H9 (cell line): ENCODE results near the gene MAGEE1. TPM values are rescaled to one million over a fixed set of nuclear protein-coding genes. Genes with fewer than 3 reads are reported as not detected.

Experiments
- DNase-seq: peaks from one replicate; pipeline ENCODE4 v3.0.0-alpha.2; 2017
- H2AFZ ChIP-seq: one replicate; pipeline ENCODE4 v1.6.1; 2013; ENCODE audit warnings: mild to moderate bottlenecking, low read length, control low read depth, moderate library complexity
- H2AK5ac ChIP-seq: 2 replicates; pipeline ENCODE4 v1.6.1; 2013; ENCODE audit warnings: low read length, control low read depth, mixed read lengths; ENCODE audit not compliant: insufficient read length
- H2BK120ac ChIP-seq: one replicate; pipeline ENCODE4 v1.6.1; 2013; ENCODE audit warnings: low read depth, mild to moderate bottlenecking, low read length, control low read depth, inconsistent platforms; ENCODE audit not compliant: poor library complexity, severe bottlenecking
- H2BK12ac ChIP-seq: 2 replicates; pipeline ENCODE4 v1.6.1; 2013; ENCODE audit warnings: low read length, control low read depth, mixed read lengths, low read depth; ENCODE audit not compliant: insufficient read length
- H2BK15ac ChIP-seq: 2 replicates; pipeline ENCODE4 v1.6.1; 2013; ENCODE audit warnings: low read depth, low read length, control low read depth
- H2BK20ac ChIP-seq: one replicate; pipeline ENCODE4 v1.6.1; 2013; ENCODE audit warnings: low read depth, mild to moderate bottlenecking, low read length, control low read depth, inconsistent platforms; ENCODE audit not compliant: poor library complexity, severe bottlenecking
- H2BK5ac ChIP-seq: 2 replicates; pipeline ENCODE4 v1.6.1; 2013; ENCODE audit warnings: low read length, control low read depth, mixed read lengths; ENCODE audit not compliant: insufficient read length
- H3K14ac ChIP-seq: 2 replicates; pipeline ENCODE4 v1.6.1; 2013; ENCODE audit warnings: low read length, control low read depth; ENCODE audit not compliant: insufficient read depth
- H3K18ac ChIP-seq: 2 replicates; pipeline ENCODE4 v1.6.1; 2013; ENCODE audit warnings: low read depth, mild to moderate bottlenecking, mixed read lengths, low read length, control low read depth; ENCODE audit not compliant: insufficient read length
- H3K23ac ChIP-seq: 2 replicates; pipeline ENCODE4 v1.6.1; 2013; ENCODE audit warnings: low read length, control low read depth, mixed read lengths, low read depth; ENCODE audit not compliant: insufficient read length
- H3K23me2 ChIP-seq: 2 replicates; pipeline ENCODE4 v1.6.1; 2013; ENCODE audit warnings: low read depth, mild to moderate bottlenecking, mixed read lengths, low read length, control low read depth; ENCODE audit not compliant: insufficient read length, poor library complexity, severe bottlenecking
- H3K27ac ChIP-seq: 2 replicates; pipeline ENCODE4 v1.5.1; 2013; ENCODE audit warnings: low read length, control low read depth, mixed read lengths, low read depth; ENCODE audit not compliant: insufficient read length
- H3K27me3 ChIP-seq: 2 replicates; pipeline ENCODE4 v1.6.1; 2013; ENCODE audit warnings: low read length, control low read depth, inconsistent platforms; ENCODE audit not compliant: insufficient read depth
- H3K4ac ChIP-seq: 2 replicates; pipeline ENCODE4 v1.6.1; 2013; ENCODE audit warnings: low read depth, mild to moderate bottlenecking, control low read depth, inconsistent platforms, low read length, moderate library complexity
- H3K4me1 ChIP-seq: 2 replicates; pipeline ENCODE4 v1.6.1; 2013; ENCODE audit warnings: low read length, control low read depth, inconsistent platforms; ENCODE audit not compliant: insufficient read depth
- H3K4me2 ChIP-seq: 2 replicates; pipeline ENCODE4 v1.6.1; 2013; ENCODE audit warnings: low read length, control low read depth, mixed read lengths; ENCODE audit not compliant: insufficient read length, insufficient read depth
- H3K56ac ChIP-seq: 2 replicates; pipeline ENCODE4 v1.6.1; 2013; ENCODE audit warnings: low read depth, mild to moderate bottlenecking, mixed read lengths, low read length, control low read depth; ENCODE audit not compliant: insufficient read length
- H3K79me1 ChIP-seq: 2 replicates; pipeline ENCODE4 v1.6.1; 2013; ENCODE audit warnings: low read depth, mild to moderate bottlenecking, moderate library complexity, low read length, control low read depth, inconsistent platforms; ENCODE audit not compliant: insufficient read depth, poor library complexity, severe bottlenecking
- H3K79me2 ChIP-seq: 2 replicates; pipeline ENCODE4 v1.6.1; 2013; ENCODE audit warnings: low read length, control low read depth, inconsistent platforms; ENCODE audit not compliant: insufficient read depth
- H3K9ac ChIP-seq: 2 replicates; pipeline ENCODE4 v1.6.1; 2013; ENCODE audit warnings: low read length, control low read depth, mixed read lengths; ENCODE audit not compliant: insufficient read length; ENCODE audit errors: extremely low read depth
- H3K9me3 ChIP-seq: one replicate; pipeline ENCODE4 v1.6.1; 2013; ENCODE audit warnings: low read depth, low read length, inconsistent platforms; ENCODE audit not compliant: control insufficient read depth
- H3T11ph ChIP-seq: one replicate; pipeline ENCODE4 v1.6.1; 2013; ENCODE audit warnings: mild to moderate bottlenecking, low read length, control low read depth, inconsistent platforms
- H4K20me1 ChIP-seq: one replicate; pipeline ENCODE4 v1.6.1; 2013; ENCODE audit not compliant: control insufficient read depth, insufficient read length, insufficient read depth
- H4K5ac ChIP-seq: 2 replicates; pipeline ENCODE4 v1.6.1; 2013; ENCODE audit warnings: low read depth, mild to moderate bottlenecking, mixed read lengths, low read length, control low read depth; ENCODE audit not compliant: insufficient read length
- H4K8ac ChIP-seq: replicated peaks from 2 replicates; pipeline ENCODE4 v1.6.1; 2013; ENCODE audit warnings: low read length, control low read depth, mixed read lengths, low read depth; ENCODE audit not compliant: insufficient read length
- H4K91ac ChIP-seq: 2 replicates; pipeline ENCODE4 v1.6.1; 2013; ENCODE audit warnings: low read depth, mild to moderate bottlenecking, moderate library complexity, mixed read lengths, low read length, control low read depth; ENCODE audit not compliant: insufficient read length
- H3K27ac Mint-ChIP-seq, 3 experiments: 2 replicates in 2 of 3; 3 replicates in 1 of 3; pipeline ENCODE4 v1.8.0; 2020 to 2021; ENCODE audit warnings: mixed read lengths in 3 of 3, mild to moderate bottlenecking in 1 of 3, moderate library complexity in 1 of 3
- H3K27me3 Mint-ChIP-seq: 2 replicates; pipeline ENCODE4 v1.8.0; 2021; ENCODE audit warnings: low read depth, mild to moderate bottlenecking, moderate library complexity, mixed read lengths
- H3K36me3 Mint-ChIP-seq, 3 experiments: 2 replicates in 2 of 3; 3 replicates in 1 of 3; pipeline ENCODE4 v1.8.0; 2020 to 2021; ENCODE audit warnings: low read depth in 3 of 3, mixed read lengths in 3 of 3; ENCODE audit not compliant: insufficient read depth in 1 of 3
- H3K4me1 Mint-ChIP-seq, 2 experiments: 2 replicates each; pipeline ENCODE4 v1.8.0; 2020; ENCODE audit warnings: mixed read lengths in 2 of 2
- H3K4me3 Mint-ChIP-seq, 2 experiments: 2 replicates in 1 of 2; 3 replicates in 1 of 2; pipeline ENCODE4 v1.8.0; 2020 to 2021; ENCODE audit warnings: mild to moderate bottlenecking in 2 of 2, mixed read lengths in 2 of 2, moderate library complexity in 1 of 2
- H3K9me3 Mint-ChIP-seq, 2 experiments: 2 replicates in 1 of 2; 3 replicates in 1 of 2; pipeline ENCODE4 v1.8.0; 2020; ENCODE audit warnings: mild to moderate bottlenecking in 2 of 2, mixed read lengths in 2 of 2, moderate library complexity in 1 of 2
- CTCF ChIP-seq: fragments of 200-600 bp; sonication (generic); conservative IDR thresholded peaks from 3 replicates; pipeline ENCODE4 v1.8.0; 2021; ENCODE audit warnings: antibody characterized with exemption, mild to moderate bottlenecking
- WGBS: extraction: QIAGEN DNeasy Blood & Tissue Kit; methylation state at CpG from one replicate; pipeline ENCODE4 v1.1.7; 2013; ENCODE audit warnings: missing lambda C conversion rate, low lambda C conversion rate, mixed read lengths; ENCODE audit not compliant: insufficient read length; ENCODE audit errors: extremely low coverage; 5-methylcytosine and 5-hydroxymethylcytosine counted together
- long read RNA-seq: library from polyadenylated mRNA; unstranded; transcript quantifications from one replicate; pipeline ENCODE4 v2.0.0, GENCODE V29; 2020
- total RNA-seq: library from RNA; stranded (reverse); gene quantifications from 2 replicates; pipeline ENCODE4 v1.2.1, GENCODE V29; 2021

Gene MAGEE1
- 4.2 and 4.8 TPM in 2 replicates for total RNA-seq
- long read RNA-seq, partial matches to known transcripts: 0 of 3 reads
- long read RNA-seq, other reads (novel, unspliced or antisense): 0 of 3 reads

- WGBS: no CpG with 5 or more reads among the region's 42 CpGs
- no peak within 1 kb of the TSS for H3T11ph ChIP-seq
- H3K27me3 ChIP-seq: no peaks in the 10 kb centered on the region
- H3K4me1 ChIP-seq: no peaks in the 10 kb centered on the region
- peaks cover 25% of the 10 kb centered on the region for H3K9me3 ChIP-seq
- H4K5ac ChIP-seq: no peak within 1 kb of the TSS
- peaks cover 0 to 3% (median 0%) of the 10 kb centered on the region in 3 experiments; a peak in 2 of 7 replicates for H3K36me3 Mint-ChIP-seq
- peaks cover 0 to 5% of the 10 kb centered on the region in 2 experiments; a peak in 1 of 4 replicates for H3K4me1 Mint-ChIP-seq
- peaks cover 3% of the 10 kb centered on the region; the same call in 1 of the 2 replicates for H3K27me3 Mint-ChIP-seq
- no peak within 1 kb of the TSS for H3K18ac ChIP-seq
- no peak within 1 kb of the TSS for H3K56ac ChIP-seq
- peak within 1 kb of the TSS; percentile 83 to 87 for H3K4me3 Mint-ChIP-seq
- no peak within 1 kb of the TSS for H2BK15ac ChIP-seq
- no peaks in the 10 kb centered on the region for H3K79me1 ChIP-seq
- no peak within 1 kb of the TSS for H3K27ac ChIP-seq
- no peaks in the 10 kb centered on the region for H3K23me2 ChIP-seq
- no peak within 1 kb of the TSS for H2BK120ac ChIP-seq
- H4K20me1 ChIP-seq: no peaks in the 10 kb centered on the region
- no peak within 1 kb of the TSS for H2AK5ac ChIP-seq
- peak within 1 kb of the TSS; percentile 71 for H3K4me2 ChIP-seq
- H3K4ac ChIP-seq: no peak within 1 kb of the TSS
- H3K79me2 ChIP-seq: no peaks in the 10 kb centered on the region; the same call in 1 of the 2 replicates
- H2BK12ac ChIP-seq: no peak within 1 kb of the TSS
- H3K23ac ChIP-seq: no peak within 1 kb of the TSS
- TF ChIP-seq CTCF: no peak
- H2BK20ac ChIP-seq: no peak within 1 kb of the TSS
- no peak within 1 kb of the TSS for H4K91ac ChIP-seq
- 0 out of 2 replicates have a peak within 1 kb of the TSS, but pooled peaks have one; percentile 31 for H3K14ac ChIP-seq
- H2AFZ ChIP-seq: no peak within 1 kb of the TSS
- H3K9me3 Mint-ChIP-seq: peaks cover 57 to 68% of the 10 kb centered on the region in 2 experiments
- peak within 1 kb of the TSS; percentile 70 for H3K9ac ChIP-seq
- H3K27ac Mint-ChIP-seq: no peak within 1 kb of the TSS
- DNase-seq: peak; percentile 82
- no peak within 1 kb of the TSS for H2BK5ac ChIP-seq
- no peak within 1 kb of the TSS for H4K8ac ChIP-seq
Measured at GRCh38 chrX:76427560-76428242, at the start of gene MAGEE1. Gene MAGEE1, plus strand, starts transcription at chrX:76427710. Its CDS starts 221 bp downstream, at chrX:76427931.
